ENCODE data around the gene MAPK10. TPM values are rescaled to one million over a fixed set of nuclear protein-coding genes. Genes with fewer than 3 reads are reported as not detected.

The MAPK10 gene
- total RNA-seq, 1 experiment from 2014 or later, result 4.7 TPM

DNA sequence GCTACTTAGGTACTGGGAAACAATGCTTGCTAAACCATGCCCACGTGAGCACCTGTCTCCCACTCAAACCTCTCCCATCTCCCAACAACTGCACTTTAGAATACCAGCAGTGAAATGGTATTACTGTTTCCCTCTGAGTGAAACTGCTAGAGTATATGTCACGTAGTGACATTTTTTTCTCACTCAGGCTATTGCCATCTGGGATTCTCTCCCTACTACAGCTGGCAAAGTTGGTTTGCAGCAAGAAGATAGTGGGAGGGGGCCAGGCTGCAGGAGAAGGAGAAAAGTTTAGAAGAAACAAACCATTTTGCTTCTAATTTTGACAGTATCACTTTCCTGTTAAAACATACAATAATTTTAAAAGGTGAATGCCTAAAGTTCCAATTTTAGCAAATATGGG lies 358.3 kb downstream of the MAPK10 start:
- H3K36me3 Mint-ChIP-seq (ENCODE audit: insufficient read depth in 1 of 3, low read depth in 3 of 3), result no peaks in the 10 kb centered on the region
- H2BK12ac ChIP-seq (ENCODE audit: insufficient read length, low read depth, low read length), result no peak overlapping the region

More for the DNA sequence above, 358.3 kb downstream of the MAPK10 start:
- Histone ChIP-seq H2BK120ac (ENCODE audit: low read depth, low read length, poor library complexity, severe bottlenecking) (no peak overlapping the region), H3K23me2 (ENCODE audit: insufficient read length, low read depth, low read length, poor library complexity, severe bottlenecking) (no peaks in the 10 kb centered on the region), H4K5ac (ENCODE audit: insufficient read length, low read depth, low read length) (no peak overlapping the region), H3K18ac (ENCODE audit: insufficient read length, low read depth, low read length) (no peak overlapping the region), H4K91ac (ENCODE audit: insufficient read length, low read depth, low read length) (no peak overlapping the region), H3K14ac (ENCODE audit: insufficient read depth, low read length) (no peak overlapping the region), H3K4me2 (ENCODE audit: insufficient read depth, insufficient read length, low read length) (no peak overlapping the region), H3K4ac (ENCODE audit: low read depth, low read length) (no peak overlapping the region), H3K79me1 (ENCODE audit: insufficient read depth, low read depth, low read length, poor library complexity, severe bottlenecking) (no peaks in the 10 kb centered on the region), H2BK15ac (ENCODE audit: low read depth, low read length) (no peak overlapping the region), H3K27me3 (ENCODE audit: insufficient read depth, low read length) (no peaks in the 10 kb centered on the region), H4K20me1 (ENCODE audit: control insufficient read depth, insufficient read depth, insufficient read length) (no peaks in the 10 kb centered on the region), H2AFZ (ENCODE audit: low read length) (no peak overlapping the region), H3K9ac (ENCODE audit: extremely low read depth, insufficient read length, low read length) (no peak overlapping the region), H3K23ac (ENCODE audit: insufficient read length, low read depth, low read length) (no peak overlapping the region), H3K9me3 (ENCODE audit: control insufficient read depth, low read depth, low read length) (no peaks in the 10 kb centered on the region), H2AK5ac (ENCODE audit: insufficient read length, low read length) (no peak overlapping the region), H3T11ph (ENCODE audit: low read length) (no peak overlapping the region), H3K79me2 (ENCODE audit: insufficient read depth, low read length) (no peaks in the 10 kb centered on the region), H4K8ac (replicated peaks; ENCODE audit: insufficient read length, low read depth, low read length) (no peak overlapping the region), H3K4me1 (ENCODE audit: insufficient read depth, low read length) (no peaks in the 10 kb centered on the region), H2BK5ac (ENCODE audit: insufficient read length, low read length) (no peak overlapping the region), H3K56ac (ENCODE audit: insufficient read length, low read depth, low read length) (no peak overlapping the region), H3K27ac (ENCODE audit: insufficient read length, low read depth, low read length) (no peak overlapping the region), H2BK20ac (ENCODE audit: low read depth, low read length, poor library complexity, severe bottlenecking) (no peak overlapping the region)
- DNase-seq, result no peak
- H3K4me3 Mint-ChIP-seq, result no peak overlapping the region
- H3K4me1 Mint-ChIP-seq, result no peaks in the 10 kb centered on the region
- TF ChIP-seq CTCF (conservative IDR thresholded peaks at IDR 0.05), result no peak
- peak overlapping the region in 1 of 3 experiments; percentile 46; a peak in 1 of 7 replicates for H3K27ac Mint-ChIP-seq
- no CpG with 5 or more reads among the region's 2 CpGs for WGBS (ENCODE audit: extremely low coverage, insufficient read length, low lambda C conversion rate)
- no peaks in the 10 kb centered on the region for H3K27me3 Mint-ChIP-seq (ENCODE audit: low read depth)
- no peaks in the 10 kb centered on the region for H3K9me3 Mint-ChIP-seq
